Brain microvascular endothelial cell (primary cell): ENCODE results near the gene PAGE3.

Source experiments
- DNase-seq: peaks from one replicate; pipeline ENCODE4 v3.0.0-alpha.2; 2020
- H3K27ac ChIP-seq: fragments of 250-450 bp; sonication (Bioruptor Pico); 2 replicates; pipeline ENCODE4 v1.5.1; 2020; ENCODE audit warnings: mild to moderate bottlenecking, moderate library complexity
- H3K27me3 ChIP-seq: fragments of 250-450 bp; sonication (Bioruptor Pico); replicated peaks from 2 replicates; pipeline ENCODE4 v1.5.1; 2020; ENCODE audit warnings: mild to moderate bottlenecking
- H3K36me3 ChIP-seq: fragments of 250-450 bp; sonication (Bioruptor Pico); replicated peaks from 2 replicates; pipeline ENCODE4 v1.5.1; 2020; ENCODE audit warnings: mild to moderate bottlenecking
- H3K4me3 ChIP-seq: 2 replicates; pipeline ENCODE4 v1.5.1; 2011; ENCODE audit warnings: low read depth, mild to moderate bottlenecking, control low read depth, low read length, moderate library complexity
- in situ Hi-C: cut with HindIII; loops from 2 replicates; pipeline ENCODE4 v1.10.0; 2017; ENCODE audit warnings: low sequenced_read_pairs, low pct_ligation_motif_present
- TF ChIP-seq, protein P1 (sequence below): IDR thresholded peaks from 2 replicates; pipeline ENCODE4 v1.5.1; 2011; ENCODE audit warnings: low read depth, mild to moderate bottlenecking, moderate library complexity, low read length, control low read depth, inconsistent platforms; ENCODE audit errors: missing control alignments

Gene PAGE3

DNA sequence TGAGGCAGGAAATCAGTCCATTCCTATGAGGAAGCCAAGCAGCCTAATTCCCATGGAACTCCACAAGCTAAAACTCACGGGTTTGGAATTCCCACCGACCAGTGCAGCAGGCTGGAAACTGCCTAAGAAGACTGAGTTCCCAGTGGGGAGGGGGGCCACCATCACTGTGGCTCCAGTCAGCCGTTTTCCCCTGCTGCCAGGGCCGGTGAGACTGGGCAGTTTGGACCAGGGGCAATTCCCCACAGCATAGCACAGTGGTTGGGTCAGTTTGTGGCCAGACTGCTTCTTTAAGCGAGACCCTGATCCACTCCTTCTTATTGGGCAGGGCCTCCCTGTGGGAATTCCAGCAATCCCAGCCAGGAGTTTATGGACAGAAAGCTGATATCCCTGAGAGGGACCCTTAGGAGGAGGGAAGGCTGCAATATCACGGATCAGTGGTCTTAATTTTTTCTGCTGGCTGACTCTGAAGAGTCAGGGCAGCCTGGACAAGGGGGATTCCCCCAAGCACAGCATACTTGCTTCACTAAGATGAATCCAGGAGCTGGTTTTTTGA lies 23.9 kb downstream of the PAGE3 start:
- in situ Hi-C loops = no loop called here
- no peak for DNase-seq
- Histone ChIP-seq H3K36me3 (no peaks in the 10 kb centered on the region), H3K4me3 (no peak overlapping the region), H3K27me3 (no peaks in the 10 kb centered on the region), H3K27ac (no peak overlapping the region)
- TF ChIP-seq, protein P1, sequence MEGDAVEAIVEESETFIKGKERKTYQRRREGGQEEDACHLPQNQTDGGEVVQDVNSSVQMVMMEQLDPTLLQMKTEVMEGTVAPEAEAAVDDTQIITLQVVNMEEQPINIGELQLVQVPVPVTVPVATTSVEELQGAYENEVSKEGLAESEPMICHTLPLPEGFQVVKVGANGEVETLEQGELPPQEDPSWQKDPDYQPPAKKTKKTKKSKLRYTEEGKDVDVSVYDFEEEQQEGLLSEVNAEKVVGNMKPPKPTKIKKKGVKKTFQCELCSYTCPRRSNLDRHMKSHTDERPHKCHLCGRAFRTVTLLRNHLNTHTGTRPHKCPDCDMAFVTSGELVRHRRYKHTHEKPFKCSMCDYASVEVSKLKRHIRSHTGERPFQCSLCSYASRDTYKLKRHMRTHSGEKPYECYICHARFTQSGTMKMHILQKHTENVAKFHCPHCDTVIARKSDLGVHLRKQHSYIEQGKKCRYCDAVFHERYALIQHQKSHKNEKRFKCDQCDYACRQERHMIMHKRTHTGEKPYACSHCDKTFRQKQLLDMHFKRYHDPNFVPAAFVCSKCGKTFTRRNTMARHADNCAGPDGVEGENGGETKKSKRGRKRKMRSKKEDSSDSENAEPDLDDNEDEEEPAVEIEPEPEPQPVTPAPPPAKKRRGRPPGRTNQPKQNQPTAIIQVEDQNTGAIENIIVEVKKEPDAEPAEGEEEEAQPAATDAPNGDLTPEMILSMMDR = no peak

DNA sequence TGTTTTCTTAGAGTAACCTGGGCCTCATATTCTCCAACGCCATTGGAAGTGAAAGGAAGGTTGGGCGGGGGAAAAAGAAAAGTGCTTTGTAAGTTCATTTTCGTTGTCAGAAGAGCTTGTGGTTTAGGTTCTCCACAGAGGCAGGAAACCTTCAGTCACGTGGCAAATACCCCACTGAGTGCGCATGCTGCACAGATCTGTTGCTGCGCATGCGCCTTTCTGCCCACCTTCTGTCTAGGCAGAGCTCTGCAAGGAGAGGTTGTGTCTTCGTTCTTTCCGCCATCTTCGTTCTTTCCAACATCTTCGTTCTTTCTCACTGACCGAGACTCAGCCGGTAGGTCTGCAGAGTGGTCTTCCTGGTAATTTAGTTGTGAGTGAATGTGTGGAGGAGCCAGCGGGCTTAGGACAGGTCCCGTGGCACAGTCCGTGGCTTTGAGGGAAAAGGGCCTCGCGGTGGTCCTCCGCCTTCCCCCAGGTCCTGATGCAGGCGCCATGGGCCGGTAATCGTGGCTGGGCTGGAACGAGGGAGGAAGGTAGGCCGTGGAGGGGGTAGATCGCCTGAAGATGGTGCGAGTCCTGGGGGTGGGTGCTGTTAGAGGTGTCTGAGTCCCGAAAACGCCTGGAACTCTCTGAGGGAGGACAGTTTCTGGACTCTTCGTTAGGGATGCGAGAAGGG lies 44.5 kb downstream of the PAGE3 start, which contains the start of gene PAGE5:
PAGE5 (plus strand) TSS at position 228 of the 676 bp plus-strand sequence. CDS start 1,037 bp downstream, outside the sequence.
- Histone ChIP-seq H3K27ac (no peak within 1 kb of the TSS), H3K36me3 (no peaks in the 10 kb centered on the region), H3K4me3 (no peak within 1 kb of the TSS), H3K27me3 (no peaks in the 10 kb centered on the region)
- in situ Hi-C loops = no loop called here
- TF ChIP-seq, protein P1 = no peak
- DNase-seq = no peak

DNA sequence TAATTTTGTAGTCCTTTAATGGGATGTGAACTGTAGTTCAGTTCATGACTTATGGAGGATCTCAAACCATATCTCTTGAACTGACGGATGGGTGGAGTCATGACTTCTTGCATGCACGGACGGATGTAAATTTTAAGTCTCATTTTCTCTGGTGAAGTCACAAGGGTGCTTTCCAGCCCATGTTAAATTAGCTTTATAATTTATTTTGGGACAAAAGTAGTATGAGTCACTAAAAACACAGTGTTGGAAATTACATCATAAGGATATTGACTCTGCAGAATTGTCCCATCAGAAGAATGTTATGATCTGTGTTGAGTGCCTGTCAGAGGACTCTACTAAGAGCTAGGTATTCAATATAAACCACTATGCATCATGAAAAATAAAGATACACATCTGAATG lies 51.3 kb downstream of the PAGE3 start:
- Histone ChIP-seq H3K27ac (no peak overlapping the region), H3K27me3 (no peaks in the 10 kb centered on the region), H3K4me3 (no peak overlapping the region), H3K36me3 (no peaks in the 10 kb centered on the region)
- TF ChIP-seq, protein P1 = no peak
- no peak for DNase-seq
- in situ Hi-C loops = no loop called here

DNA sequence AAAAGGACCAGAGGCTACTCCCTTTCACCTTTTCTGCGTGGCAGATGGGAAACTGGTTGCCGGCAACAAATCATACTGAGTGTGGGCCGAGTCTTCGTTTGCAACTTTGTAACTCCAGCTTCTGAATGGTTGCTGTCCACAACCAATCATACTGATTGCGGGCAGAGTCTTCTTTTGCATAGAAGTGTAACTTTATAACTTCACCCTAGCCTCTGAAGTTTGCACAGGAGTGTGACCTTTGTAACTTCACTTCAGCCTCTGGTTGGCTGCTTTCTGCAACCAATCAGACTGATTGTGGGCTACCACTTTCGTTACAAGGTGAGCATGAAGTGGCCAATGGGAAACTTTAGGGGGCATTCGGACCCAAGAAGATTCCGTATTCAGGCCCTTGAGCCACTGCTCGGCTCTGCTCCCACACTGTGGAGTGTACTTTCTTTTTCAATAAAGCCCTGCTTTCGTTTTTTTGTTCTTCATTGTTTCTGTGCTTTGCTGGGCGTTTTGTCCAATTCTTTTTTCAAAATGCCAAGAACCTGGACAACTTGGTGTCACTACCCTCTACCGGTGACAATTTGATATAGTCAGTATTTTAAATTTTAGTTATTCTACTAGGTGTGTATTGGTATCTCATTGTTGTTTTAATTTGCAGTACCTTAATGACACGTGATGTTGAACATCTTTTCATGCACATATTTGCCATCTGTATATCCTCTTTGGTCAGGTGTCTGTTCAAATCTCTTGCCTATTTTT lies 53.6 kb downstream of the PAGE3 start:
- H3K4me3 ChIP-seq = no peak overlapping the region
- no peaks in the 10 kb centered on the region for H3K27me3 ChIP-seq

More for the DNA sequence above, 53.6 kb downstream of the PAGE3 start:
- Histone ChIP-seq H3K27ac (no peak overlapping the region), H3K36me3 (no peaks in the 10 kb centered on the region)
- in situ Hi-C loops = no loop called here
- no peak for DNase-seq
- TF ChIP-seq, protein P1 = no peak
